Measurements from ENCODE around the gene TASP1. TPM values are rescaled to one million over a fixed set of nuclear protein-coding genes. Genes with fewer than 3 reads are reported as not detected.

The TASP1 gene
- total and polyA plus RNA-seq, 10 of the 15 experiments (the other 5 are each of a cell fraction or from before 2014, with no cell fraction given) = 7.4 to 17.8 (median 10.5) TPM

DNA sequence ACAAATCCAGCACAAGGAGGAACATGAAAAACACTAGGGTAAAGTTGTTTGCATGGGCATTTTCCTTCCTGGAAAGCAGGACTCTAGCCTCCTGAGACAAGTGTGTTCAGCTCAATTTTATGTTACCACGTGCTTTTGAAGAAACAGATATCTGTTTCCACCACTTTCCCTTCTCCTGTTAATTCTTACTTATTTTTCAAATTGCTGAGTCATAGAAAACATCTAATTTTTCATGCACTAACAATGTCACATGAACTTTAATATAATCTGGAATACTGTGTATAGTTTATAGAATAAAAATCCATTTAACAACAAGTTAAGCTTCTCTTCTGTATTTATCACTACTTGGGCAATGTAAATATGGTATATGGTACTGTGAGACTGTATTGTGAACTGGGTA, 243.5 kb downstream of the TASP1 start (continued):
- no peak for TF ChIP-seq SUPT20H (IDR thresholded peaks at IDR 0.05; ENCODE audit: borderline replicate concordance, control insufficient read depth, low read depth, low read length)
- no peak for TF ChIP-seq SPI1 (IDR thresholded peaks at IDR 0.05; ENCODE audit: borderline replicate concordance, insufficient read depth, low read depth, low read length)

DNA sequence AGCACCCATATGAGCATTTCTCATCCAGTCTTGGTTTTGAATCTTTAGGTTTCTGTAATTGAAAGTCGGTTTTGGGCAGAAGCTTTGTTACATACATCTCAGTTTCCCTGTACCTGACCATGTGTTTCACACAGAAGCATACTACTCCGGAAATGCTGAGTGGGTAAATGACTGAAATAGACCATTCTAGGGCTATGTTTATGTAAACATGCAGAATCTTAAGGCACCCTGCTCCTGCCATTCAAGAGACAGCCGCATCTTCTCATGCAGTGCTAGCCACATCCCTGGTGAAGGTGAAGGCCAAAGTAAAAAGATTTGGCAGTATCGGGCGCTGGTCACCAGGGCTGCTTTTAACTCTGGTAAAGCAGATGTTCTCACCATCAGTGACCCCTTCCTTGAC, 246.3 kb downstream of the TASP1 start:
- ChIA-PET CTCF (interaction anchor here (1.1 to 1.4 kb wide), 2 partner anchors 11 to 153 kb away, joined by 4 to 5 read pairs; no protein-coding TSS in a partner anchor), POLR2A (no interaction called here), RAD21 (ENCODE audit: unreplicated experiment) (interaction anchor here (1.9 kb wide), 1 partner anchor 153 kb away, joined by 5 read pairs; no protein-coding TSS in a partner anchor), SMC1A (ENCODE audit: uncharacterized antibody, unreplicated experiment) (no interaction called here)
- H2AFZ ChIP-seq (ENCODE audit: control insufficient read depth, low read depth, low read length) = no peak overlapping the region
- no peaks in the 10 kb centered on the region for H3K4me1 ChIP-seq (ENCODE audit: control insufficient read depth, insufficient read depth, low read length)
- H3K27me3 ChIP-seq (replicated peaks in 1 of 2; ENCODE audit: control insufficient read depth in 2 of 2, insufficient read depth in 2 of 2, low read length in 1 of 2) = no peaks in the 10 kb centered on the region
- WGBS (ENCODE audit: insufficient coverage, insufficient replicate concordance, low lambda C conversion rate, missing lambda C conversion rate) = 97% methylated on average over 5 of the region's 5 CpGs
- H4K20me1 ChIP-seq (ENCODE audit: control insufficient read depth, insufficient read depth) = no peaks in the 10 kb centered on the region
- no peak overlapping the region for H3K4me2 ChIP-seq (ENCODE audit: control insufficient read depth, insufficient read depth)
- H3K9me3 ChIP-seq (replicated peaks; ENCODE audit: control insufficient read depth, insufficient read depth, low read length) = no peaks in the 10 kb centered on the region
- no peaks in the 10 kb centered on the region for H3K79me2 ChIP-seq (ENCODE audit: control insufficient read depth, insufficient read depth, low read length)
- DNase-seq (ENCODE audit: low read depth, low spot score) (no peak), FAIRE-seq (no peak), ATAC-seq (no peak)
- in situ Hi-C loops (cut with MboI) = no loop called here
- intact Hi-C loops (cut with micrococcal nuclease; ENCODE audit: unreplicated experiment) = no loop called here
- H3K9ac ChIP-seq (ENCODE audit: control insufficient read depth, insufficient read depth, low read length) = no peak overlapping the region
- H3K27ac ChIP-seq (ENCODE audit: control insufficient read depth, insufficient read depth) = no peak overlapping the region
- no TSS peak for BruUV-seq (replicated peaks)
- H3K36me3 ChIP-seq (ENCODE audit: control insufficient read depth in 2 of 2, insufficient read depth in 2 of 2, low read length in 1 of 2) = 0 out of 4 replicates have a peak, but pooled peaks cover 0 to 5% of the 10 kb centered on the region in 2 experiments
- no peak overlapping the region for H3K4me3 ChIP-seq
- TF ChIP-seq, protein P1, sequence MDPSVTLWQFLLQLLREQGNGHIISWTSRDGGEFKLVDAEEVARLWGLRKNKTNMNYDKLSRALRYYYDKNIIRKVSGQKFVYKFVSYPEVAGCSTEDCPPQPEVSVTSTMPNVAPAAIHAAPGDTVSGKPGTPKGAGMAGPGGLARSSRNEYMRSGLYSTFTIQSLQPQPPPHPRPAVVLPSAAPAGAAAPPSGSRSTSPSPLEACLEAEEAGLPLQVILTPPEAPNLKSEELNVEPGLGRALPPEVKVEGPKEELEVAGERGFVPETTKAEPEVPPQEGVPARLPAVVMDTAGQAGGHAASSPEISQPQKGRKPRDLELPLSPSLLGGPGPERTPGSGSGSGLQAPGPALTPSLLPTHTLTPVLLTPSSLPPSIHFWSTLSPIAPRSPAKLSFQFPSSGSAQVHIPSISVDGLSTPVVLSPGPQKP (IDR thresholded peaks at IDR 0.05; ENCODE audit: low read depth, low read length) = no peak
- TF ChIP-seq, protein P2, sequence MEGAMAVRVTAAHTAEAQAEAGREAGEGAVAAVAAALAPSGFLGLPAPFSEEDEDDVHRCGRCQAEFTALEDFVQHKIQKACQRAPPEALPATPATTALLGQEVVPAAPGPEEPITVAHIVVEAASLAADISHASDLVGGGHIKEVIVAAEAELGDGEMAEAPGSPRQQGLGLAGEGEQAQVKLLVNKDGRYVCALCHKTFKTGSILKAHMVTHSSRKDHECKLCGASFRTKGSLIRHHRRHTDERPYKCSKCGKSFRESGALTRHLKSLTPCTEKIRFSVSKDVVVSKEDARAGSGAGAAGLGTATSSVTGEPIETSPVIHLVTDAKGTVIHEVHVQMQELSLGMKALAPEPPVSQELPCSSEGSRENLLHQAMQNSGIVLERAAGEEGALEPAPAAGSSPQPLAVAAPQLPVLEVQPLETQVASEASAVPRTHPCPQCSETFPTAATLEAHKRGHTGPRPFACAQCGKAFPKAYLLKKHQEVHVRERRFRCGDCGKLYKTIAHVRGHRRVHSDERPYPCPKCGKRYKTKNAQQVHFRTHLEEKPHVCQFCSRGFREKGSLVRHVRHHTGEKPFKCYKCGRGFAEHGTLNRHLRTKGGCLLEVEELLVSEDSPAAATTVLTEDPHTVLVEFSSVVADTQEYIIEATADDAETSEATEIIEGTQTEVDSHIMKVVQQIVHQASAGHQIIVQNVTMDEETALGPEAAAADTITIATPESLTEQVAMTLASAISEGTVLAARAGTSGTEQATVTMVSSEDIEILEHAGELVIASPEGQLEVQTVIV (IDR thresholded peaks at IDR 0.05; ENCODE audit: borderline replicate concordance, partially characterized antibody) = no peak
- TF ChIP-seq KLF5 (IDR thresholded peaks at IDR 0.05; ENCODE audit: partially characterized antibody) = no peak
- no peak for TF ChIP-seq USF1 (IDR thresholded peaks at IDR 0.05; ENCODE audit: borderline replicate concordance, extremely low read length, insufficient read depth, low read depth, low read length)
- no peak for TF ChIP-seq IRF4 (IDR thresholded peaks at IDR 0.05; ENCODE audit: low read depth, low read length)
- TF ChIP-seq ETV6 (conservative IDR thresholded peaks at IDR 0.05 in 1 of 2, IDR thresholded peaks at IDR 0.05 in 1 of 2; ENCODE audit: borderline replicate concordance in 1 of 2, low read depth in 1 of 2) = no peak
- TF ChIP-seq ZNF384 (IDR thresholded peaks at IDR 0.05; ENCODE audit: borderline replicate concordance, low read depth, low read length) = no peak
- no peak for TF ChIP-seq CBFB (IDR thresholded peaks at IDR 0.05; ENCODE audit: low read depth)
- no peak for TF ChIP-seq SMAD5 (IDR thresholded peaks at IDR 0.05; ENCODE audit: low read depth)
- TF ChIP-seq, protein P3, sequence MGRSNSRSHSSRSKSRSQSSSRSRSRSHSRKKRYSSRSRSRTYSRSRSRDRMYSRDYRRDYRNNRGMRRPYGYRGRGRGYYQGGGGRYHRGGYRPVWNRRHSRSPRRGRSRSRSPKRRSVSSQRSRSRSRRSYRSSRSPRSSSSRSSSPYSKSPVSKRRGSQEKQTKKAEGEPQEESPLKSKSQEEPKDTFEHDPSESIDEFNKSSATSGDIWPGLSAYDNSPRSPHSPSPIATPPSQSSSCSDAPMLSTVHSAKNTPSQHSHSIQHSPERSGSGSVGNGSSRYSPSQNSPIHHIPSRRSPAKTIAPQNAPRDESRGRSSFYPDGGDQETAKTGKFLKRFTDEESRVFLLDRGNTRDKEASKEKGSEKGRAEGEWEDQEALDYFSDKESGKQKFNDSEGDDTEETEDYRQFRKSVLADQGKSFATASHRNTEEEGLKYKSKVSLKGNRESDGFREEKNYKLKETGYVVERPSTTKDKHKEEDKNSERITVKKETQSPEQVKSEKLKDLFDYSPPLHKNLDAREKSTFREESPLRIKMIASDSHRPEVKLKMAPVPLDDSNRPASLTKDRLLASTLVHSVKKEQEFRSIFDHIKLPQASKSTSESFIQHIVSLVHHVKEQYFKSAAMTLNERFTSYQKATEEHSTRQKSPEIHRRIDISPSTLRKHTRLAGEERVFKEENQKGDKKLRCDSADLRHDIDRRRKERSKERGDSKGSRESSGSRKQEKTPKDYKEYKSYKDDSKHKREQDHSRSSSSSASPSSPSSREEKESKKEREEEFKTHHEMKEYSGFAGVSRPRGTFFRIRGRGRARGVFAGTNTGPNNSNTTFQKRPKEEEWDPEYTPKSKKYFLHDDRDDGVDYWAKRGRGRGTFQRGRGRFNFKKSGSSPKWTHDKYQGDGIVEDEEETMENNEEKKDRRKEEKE (IDR thresholded peaks at IDR 0.05) = no peak

All from GM12878 (cell line).